GM12878 (cell line): Measurements from ENCODE around the gene ABCC11. TPM values are rescaled to one million over a fixed set of nuclear protein-coding genes. Genes with fewer than 3 reads are reported as not detected.

ENCODE experiments used
- DPF2 ChIP-seq: fragments of 450-650 bp; IDR thresholded peaks from 2 replicates; pipeline ENCODE4 v1.6.1; 2017; ENCODE audit warnings: mild to moderate bottlenecking
- HDGF ChIP-seq: fragments of 450-650 bp; IDR thresholded peaks from 2 replicates; pipeline ENCODE4 v1.6.1; 2016; ENCODE audit warnings: antibody characterized with exemption
- KAT2A ChIP-seq: conservative IDR thresholded peaks from 2 replicates; pipeline ENCODE4 v1.6.1; 2011; ENCODE audit warnings: low read depth, low read length; ENCODE audit not compliant: control insufficient read depth
- TCF3 ChIP-seq: IDR thresholded peaks from 2 replicates; pipeline ENCODE4 v1.6.1; 2012; ENCODE audit warnings: low read depth, mild to moderate bottlenecking, low read length, borderline replicate concordance; ENCODE audit not compliant: insufficient read depth
- ZNF384 ChIP-seq: IDR thresholded peaks from 2 replicates; pipeline ENCODE4 v1.6.1; 2012; ENCODE audit warnings: low read depth, mild to moderate bottlenecking, low read length, improper control_type of control experiment, borderline replicate concordance
- ZNF622 ChIP-seq: fragments of 450-650 bp; IDR thresholded peaks from 2 replicates; pipeline ENCODE4 v1.6.1; 2017; ENCODE audit warnings: mild to moderate bottlenecking, inconsistent platforms
- polyA plus RNA-seq, 11 experiments: library from polyadenylated mRNA; depleted of rRNA in 4 of 11; unstranded in 6 of 11; stranded (reverse) in 5 of 11; fragments of >200 nt; fragmentation: Nextera tagmentation in 4 of 11; fragmentation: Illumina TruSeq in 1 of 11; extraction: Ambion mirVana in 4 of 11; extraction: Trizol in 1 of 11; gene quantifications; 1 replicate in 1 of 11; 2 replicates in 10 of 11; pipeline versions ENCODE4 v1.2.1 to v1.2.3, GENCODE V29; 2011 to 2016; ENCODE audit warnings: inconsistent platforms in 2 of 11, missing spikeins in 2 of 11, low read depth in 1 of 11
- total RNA-seq, 4 experiments: library from RNA; depleted of rRNA in 3 of 4; stranded (reverse); fragments of >200 nt in 3 of 4; fragmentation: Illumina TruSeq in 1 of 4; extraction: Trizol in 1 of 4; gene quantifications; 2 replicates each; pipeline versions ENCODE4 v1.2.1 to v1.2.3, GENCODE V29; 2013 to 2021
- TF ChIP-seq, protein P1 (sequence below): fragments of 450-650 bp; IDR thresholded peaks from 2 replicates; pipeline ENCODE4 v1.6.1; 2014; ENCODE audit warnings: mild to moderate bottlenecking
- TF ChIP-seq, protein P2 (sequence below): fragments of 450-650 bp; IDR thresholded peaks from 2 replicates; pipeline ENCODE4 v1.6.1; 2017; ENCODE audit warnings: mild to moderate bottlenecking, moderate library complexity
- TF ChIP-seq, protein P3 (sequence below): IDR thresholded peaks from 2 replicates; pipeline ENCODE4 v1.6.1; 2012; ENCODE audit warnings: improper control_type of control experiment, low read depth, low read length; ENCODE audit not compliant: insufficient replicate concordance

ABCC11 gene
- total and polyA plus RNA-seq, 10 of the 15 experiments (the other 5 are each of a cell fraction or from before 2014, with no cell fraction given): 0.04 to 0.20 (median 0.10) TPM; not detected in 6

DNA sequence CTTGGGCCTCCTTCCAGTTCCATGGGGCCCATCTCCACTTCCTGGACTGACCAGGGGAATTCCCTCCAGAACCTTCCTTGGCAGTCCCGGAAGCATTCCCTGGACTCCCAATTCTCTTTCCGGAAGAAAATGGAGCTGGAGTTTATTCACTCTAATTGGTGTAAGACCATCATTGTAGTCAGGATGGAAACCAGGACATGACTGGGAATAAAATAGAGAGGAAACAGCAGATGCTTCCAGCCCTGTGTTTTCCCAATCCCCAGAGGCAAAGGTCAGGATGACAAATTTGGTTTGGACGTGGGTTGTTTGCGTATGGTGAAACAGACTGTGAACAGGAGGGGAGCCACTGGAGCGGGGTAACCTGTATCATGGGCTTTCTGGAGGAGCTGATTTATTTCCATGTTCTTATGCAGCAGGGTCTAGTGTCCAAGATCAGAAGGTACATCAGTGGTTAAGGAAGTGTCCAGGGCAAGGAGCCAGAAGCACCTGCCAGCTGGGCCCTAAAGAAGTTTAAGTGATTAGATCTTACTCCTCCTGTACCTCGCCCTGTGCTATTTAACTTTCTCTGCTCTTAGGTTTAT, 11.7 kb downstream of the ABCC11 start (continued):
- TF ChIP-seq ZNF384 (no peak), DPF2 (no peak), KAT2A (no peak), TCF3 (no peak), ZNF622 (no peak), HDGF (no peak)
- TF ChIP-seq, protein P1, sequence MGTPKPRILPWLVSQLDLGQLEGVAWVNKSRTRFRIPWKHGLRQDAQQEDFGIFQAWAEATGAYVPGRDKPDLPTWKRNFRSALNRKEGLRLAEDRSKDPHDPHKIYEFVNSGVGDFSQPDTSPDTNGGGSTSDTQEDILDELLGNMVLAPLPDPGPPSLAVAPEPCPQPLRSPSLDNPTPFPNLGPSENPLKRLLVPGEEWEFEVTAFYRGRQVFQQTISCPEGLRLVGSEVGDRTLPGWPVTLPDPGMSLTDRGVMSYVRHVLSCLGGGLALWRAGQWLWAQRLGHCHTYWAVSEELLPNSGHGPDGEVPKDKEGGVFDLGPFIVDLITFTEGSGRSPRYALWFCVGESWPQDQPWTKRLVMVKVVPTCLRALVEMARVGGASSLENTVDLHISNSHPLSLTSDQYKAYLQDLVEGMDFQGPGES: no peak
- TF ChIP-seq, protein P2, sequence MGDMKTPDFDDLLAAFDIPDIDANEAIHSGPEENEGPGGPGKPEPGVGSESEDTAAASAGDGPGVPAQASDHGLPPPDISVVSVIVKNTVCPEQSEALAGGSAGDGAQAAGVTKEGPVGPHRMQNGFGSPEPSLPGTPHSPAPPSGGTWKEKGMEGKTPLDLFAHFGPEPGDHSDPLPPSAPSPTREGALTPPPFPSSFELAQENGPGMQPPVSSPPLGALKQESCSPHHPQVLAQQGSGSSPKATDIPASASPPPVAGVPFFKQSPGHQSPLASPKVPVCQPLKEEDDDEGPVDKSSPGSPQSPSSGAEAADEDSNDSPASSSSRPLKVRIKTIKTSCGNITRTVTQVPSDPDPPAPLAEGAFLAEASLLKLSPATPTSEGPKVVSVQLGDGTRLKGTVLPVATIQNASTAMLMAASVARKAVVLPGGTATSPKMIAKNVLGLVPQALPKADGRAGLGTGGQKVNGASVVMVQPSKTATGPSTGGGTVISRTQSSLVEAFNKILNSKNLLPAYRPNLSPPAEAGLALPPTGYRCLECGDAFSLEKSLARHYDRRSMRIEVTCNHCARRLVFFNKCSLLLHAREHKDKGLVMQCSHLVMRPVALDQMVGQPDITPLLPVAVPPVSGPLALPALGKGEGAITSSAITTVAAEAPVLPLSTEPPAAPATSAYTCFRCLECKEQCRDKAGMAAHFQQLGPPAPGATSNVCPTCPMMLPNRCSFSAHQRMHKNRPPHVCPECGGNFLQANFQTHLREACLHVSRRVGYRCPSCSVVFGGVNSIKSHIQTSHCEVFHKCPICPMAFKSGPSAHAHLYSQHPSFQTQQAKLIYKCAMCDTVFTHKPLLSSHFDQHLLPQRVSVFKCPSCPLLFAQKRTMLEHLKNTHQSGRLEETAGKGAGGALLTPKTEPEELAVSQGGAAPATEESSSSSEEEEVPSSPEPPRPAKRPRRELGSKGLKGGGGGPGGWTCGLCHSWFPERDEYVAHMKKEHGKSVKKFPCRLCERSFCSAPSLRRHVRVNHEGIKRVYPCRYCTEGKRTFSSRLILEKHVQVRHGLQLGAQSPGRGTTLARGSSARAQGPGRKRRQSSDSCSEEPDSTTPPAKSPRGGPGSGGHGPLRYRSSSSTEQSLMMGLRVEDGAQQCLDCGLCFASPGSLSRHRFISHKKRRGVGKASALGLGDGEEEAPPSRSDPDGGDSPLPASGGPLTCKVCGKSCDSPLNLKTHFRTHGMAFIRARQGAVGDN: no peak
- TF ChIP-seq, protein P3, sequence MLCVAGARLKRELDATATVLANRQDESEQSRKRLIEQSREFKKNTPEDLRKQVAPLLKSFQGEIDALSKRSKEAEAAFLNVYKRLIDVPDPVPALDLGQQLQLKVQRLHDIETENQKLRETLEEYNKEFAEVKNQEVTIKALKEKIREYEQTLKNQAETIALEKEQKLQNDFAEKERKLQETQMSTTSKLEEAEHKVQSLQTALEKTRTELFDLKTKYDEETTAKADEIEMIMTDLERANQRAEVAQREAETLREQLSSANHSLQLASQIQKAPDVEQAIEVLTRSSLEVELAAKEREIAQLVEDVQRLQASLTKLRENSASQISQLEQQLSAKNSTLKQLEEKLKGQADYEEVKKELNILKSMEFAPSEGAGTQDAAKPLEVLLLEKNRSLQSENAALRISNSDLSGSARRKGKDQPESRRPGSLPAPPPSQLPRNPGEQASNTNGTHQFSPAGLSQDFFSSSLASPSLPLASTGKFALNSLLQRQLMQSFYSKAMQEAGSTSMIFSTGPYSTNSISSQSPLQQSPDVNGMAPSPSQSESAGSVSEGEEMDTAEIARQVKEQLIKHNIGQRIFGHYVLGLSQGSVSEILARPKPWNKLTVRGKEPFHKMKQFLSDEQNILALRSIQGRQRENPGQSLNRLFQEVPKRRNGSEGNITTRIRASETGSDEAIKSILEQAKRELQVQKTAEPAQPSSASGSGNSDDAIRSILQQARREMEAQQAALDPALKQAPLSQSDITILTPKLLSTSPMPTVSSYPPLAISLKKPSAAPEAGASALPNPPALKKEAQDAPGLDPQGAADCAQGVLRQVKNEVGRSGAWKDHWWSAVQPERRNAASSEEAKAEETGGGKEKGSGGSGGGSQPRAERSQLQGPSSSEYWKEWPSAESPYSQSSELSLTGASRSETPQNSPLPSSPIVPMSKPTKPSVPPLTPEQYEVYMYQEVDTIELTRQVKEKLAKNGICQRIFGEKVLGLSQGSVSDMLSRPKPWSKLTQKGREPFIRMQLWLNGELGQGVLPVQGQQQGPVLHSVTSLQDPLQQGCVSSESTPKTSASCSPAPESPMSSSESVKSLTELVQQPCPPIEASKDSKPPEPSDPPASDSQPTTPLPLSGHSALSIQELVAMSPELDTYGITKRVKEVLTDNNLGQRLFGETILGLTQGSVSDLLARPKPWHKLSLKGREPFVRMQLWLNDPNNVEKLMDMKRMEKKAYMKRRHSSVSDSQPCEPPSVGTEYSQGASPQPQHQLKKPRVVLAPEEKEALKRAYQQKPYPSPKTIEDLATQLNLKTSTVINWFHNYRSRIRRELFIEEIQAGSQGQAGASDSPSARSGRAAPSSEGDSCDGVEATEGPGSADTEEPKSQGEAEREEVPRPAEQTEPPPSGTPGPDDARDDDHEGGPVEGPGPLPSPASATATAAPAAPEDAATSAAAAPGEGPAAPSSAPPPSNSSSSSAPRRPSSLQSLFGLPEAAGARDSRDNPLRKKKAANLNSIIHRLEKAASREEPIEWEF: no peak
